T-helper 2 cell treated with Interferon-gamma antibody and Interleukin-4, amounts not matched to agents 5 μg/mL and 100 μg/mL, for 36 hours (primary cell): ENCODE data around the gene MAN1B1.
A peak's percentile ranks its signal among the peaks of the same experiment; 100 is the strongest.

Experiments
- DNase-seq: peaks from one replicate; pipeline ENCODE4 v3.0.0; 2021; ENCODE audit warnings: low spot score
- H3K27ac Mint-ChIP-seq: one replicate; pipeline ENCODE4 v1.8.0; 2021; ENCODE audit warnings: mild to moderate bottlenecking, mixed read lengths
- H3K27me3 Mint-ChIP-seq: one replicate; pipeline ENCODE4 v1.8.0; 2021; ENCODE audit warnings: low read depth, mixed read lengths
- H3K36me3 Mint-ChIP-seq: one replicate; pipeline ENCODE4 v1.8.0; 2021; ENCODE audit warnings: low read depth, mixed read lengths
- H3K4me1 Mint-ChIP-seq: one replicate; pipeline ENCODE4 v1.8.0; 2021; ENCODE audit warnings: low read depth, mixed read lengths
- H3K4me3 Mint-ChIP-seq: one replicate; pipeline ENCODE4 v1.8.0; 2022; ENCODE audit warnings: mild to moderate bottlenecking, moderate library complexity, mixed read lengths
- H3K9me3 Mint-ChIP-seq: one replicate; pipeline ENCODE4 v1.8.0; 2021; ENCODE audit warnings: mixed read lengths

MAN1B1 gene

DNA sequence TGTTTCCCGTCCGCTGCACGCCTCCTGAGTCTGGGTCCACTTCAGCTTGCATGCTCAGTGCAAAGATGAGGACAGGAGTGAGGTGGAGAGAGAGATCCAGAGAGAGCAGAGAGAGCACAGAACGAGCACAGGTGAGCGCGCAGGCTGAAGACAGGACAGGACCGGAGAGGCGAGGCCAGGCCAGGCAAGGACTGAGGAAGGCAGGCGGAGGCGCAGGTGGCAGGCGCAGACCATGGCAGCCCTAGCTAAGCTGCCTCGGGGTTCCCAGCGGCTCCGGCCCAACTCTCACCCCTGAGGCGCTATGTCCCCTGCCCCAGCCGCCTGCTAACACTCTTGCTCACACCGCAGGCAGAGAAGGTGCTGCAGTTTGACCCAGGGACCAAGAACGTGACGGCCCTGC is 61.9 kb downstream of the MAN1B1 start:
- DNase-seq, result no peak
- no peaks in the 10 kb centered on the region for H3K36me3 Mint-ChIP-seq
- H3K9me3 Mint-ChIP-seq, result no peaks in the 10 kb centered on the region
- H3K27me3 Mint-ChIP-seq, result no peaks in the 10 kb centered on the region
- no peak overlapping the region for H3K4me3 Mint-ChIP-seq
- no peak overlapping the region for H3K27ac Mint-ChIP-seq
- peaks cover 4% of the 10 kb centered on the region for H3K4me1 Mint-ChIP-seq

DNA sequence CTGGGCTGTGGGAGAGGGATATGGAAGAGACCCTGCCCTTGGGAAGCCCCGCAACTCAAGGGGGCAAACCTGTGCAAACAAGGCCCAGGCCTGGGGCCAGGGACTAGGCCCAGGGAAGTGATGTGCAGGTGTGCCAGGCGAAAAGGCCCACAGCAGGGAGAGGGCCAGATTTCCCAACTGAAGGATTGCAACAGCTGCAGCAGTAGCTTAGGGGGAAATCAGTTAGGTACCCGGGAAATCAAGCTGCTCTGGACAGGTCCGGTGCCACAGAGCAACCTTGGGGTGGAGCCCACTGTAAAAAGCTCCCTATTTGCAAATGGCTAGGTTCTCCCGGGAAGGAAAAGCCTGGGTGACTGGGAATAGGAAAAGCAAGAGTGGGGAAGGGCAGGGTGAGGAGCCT is 62.6 kb downstream of the MAN1B1 start:
- H3K27me3 Mint-ChIP-seq, result no peaks in the 10 kb centered on the region
- H3K4me1 Mint-ChIP-seq, result peaks cover 4% of the 10 kb centered on the region
- no peak overlapping the region for H3K27ac Mint-ChIP-seq
- no peaks in the 10 kb centered on the region for H3K9me3 Mint-ChIP-seq
- no peak overlapping the region for H3K4me3 Mint-ChIP-seq
- no peaks in the 10 kb centered on the region for H3K36me3 Mint-ChIP-seq
- DNase-seq, result no peak

DNA sequence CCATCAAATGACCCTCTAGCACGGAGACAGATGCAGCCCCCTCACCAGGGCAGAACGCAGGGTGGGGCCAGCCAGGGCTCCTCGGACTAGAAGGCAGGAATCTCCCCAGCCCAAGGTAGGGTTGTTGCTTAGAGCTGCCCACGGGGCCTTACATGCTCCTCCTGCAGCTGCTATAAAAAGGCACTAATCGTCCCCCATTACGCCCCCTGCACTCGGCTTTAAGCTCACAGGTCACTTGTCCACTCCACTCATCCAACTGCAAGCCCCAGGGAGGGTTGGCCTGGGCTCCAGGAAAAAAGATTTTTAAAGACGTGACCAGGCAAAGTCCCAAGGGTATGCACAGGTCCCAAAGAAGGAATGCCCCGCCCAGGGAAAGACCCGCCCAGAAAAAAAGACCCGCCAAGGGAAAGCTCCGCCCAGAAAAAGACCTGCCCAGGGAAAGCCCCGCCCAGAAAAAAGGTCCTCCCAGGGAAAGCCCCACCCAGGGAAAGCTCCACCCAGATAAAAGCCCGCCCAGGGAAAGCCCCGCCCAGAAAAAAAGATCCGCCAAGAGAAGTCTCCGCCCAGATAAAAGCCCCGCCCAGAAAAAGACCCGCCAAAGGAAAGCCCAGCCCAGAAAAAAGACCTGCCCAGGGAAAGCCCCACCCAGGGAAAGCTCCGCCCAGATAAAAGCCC is 63.3 kb downstream of the MAN1B1 start:
- Mint-ChIP-seq H3K36me3 (no peaks in the 10 kb centered on the region), H3K27ac (no peak overlapping the region), H3K9me3 (no peaks in the 10 kb centered on the region), H3K27me3 (peaks cover 3% of the 10 kb centered on the region), H3K4me1 (peaks cover 4% of the 10 kb centered on the region), H3K4me3 (no peak overlapping the region)
- no peak for DNase-seq

GRCh38 chr9:137150617-137151457 is 64.1 kb downstream of the MAN1B1 start:
- peak; percentile 55 for DNase-seq
- Mint-ChIP-seq H3K4me3 (no peak overlapping the region), H3K4me1 (peaks cover 4% of the 10 kb centered on the region), H3K27me3 (peaks cover 3% of the 10 kb centered on the region), H3K9me3 (no peaks in the 10 kb centered on the region), H3K36me3 (no peaks in the 10 kb centered on the region), H3K27ac (peak overlapping the region; percentile 54)

- H3K4me3 Mint-ChIP-seq, result no peak overlapping the region
- peaks cover 5% of the 10 kb centered on the region for H3K4me1 Mint-ChIP-seq
- H3K36me3 Mint-ChIP-seq, result no peaks in the 10 kb centered on the region
- H3K9me3 Mint-ChIP-seq, result no peaks in the 10 kb centered on the region
- peaks cover 11% of the 10 kb centered on the region for H3K27me3 Mint-ChIP-seq
- no peak for DNase-seq
- no peak overlapping the region for H3K27ac Mint-ChIP-seq
These were observed 66.1 kb downstream of the MAN1B1 start for GRCh38 chr9:137152844-137153405.

- H3K27ac Mint-ChIP-seq, result no peak overlapping the region
- peaks cover 34% of the 10 kb centered on the region for H3K27me3 Mint-ChIP-seq
- no peaks in the 10 kb centered on the region for H3K36me3 Mint-ChIP-seq
- H3K9me3 Mint-ChIP-seq, result no peaks in the 10 kb centered on the region
- peak overlapping the region; percentile 46 for H3K4me3 Mint-ChIP-seq
- peaks cover 6% of the 10 kb centered on the region for H3K4me1 Mint-ChIP-seq
- peak; percentile 58 for DNase-seq
These were observed 70.0 kb downstream of the MAN1B1 start for GRCh38 chr9:137156567-137157375.

DNA sequence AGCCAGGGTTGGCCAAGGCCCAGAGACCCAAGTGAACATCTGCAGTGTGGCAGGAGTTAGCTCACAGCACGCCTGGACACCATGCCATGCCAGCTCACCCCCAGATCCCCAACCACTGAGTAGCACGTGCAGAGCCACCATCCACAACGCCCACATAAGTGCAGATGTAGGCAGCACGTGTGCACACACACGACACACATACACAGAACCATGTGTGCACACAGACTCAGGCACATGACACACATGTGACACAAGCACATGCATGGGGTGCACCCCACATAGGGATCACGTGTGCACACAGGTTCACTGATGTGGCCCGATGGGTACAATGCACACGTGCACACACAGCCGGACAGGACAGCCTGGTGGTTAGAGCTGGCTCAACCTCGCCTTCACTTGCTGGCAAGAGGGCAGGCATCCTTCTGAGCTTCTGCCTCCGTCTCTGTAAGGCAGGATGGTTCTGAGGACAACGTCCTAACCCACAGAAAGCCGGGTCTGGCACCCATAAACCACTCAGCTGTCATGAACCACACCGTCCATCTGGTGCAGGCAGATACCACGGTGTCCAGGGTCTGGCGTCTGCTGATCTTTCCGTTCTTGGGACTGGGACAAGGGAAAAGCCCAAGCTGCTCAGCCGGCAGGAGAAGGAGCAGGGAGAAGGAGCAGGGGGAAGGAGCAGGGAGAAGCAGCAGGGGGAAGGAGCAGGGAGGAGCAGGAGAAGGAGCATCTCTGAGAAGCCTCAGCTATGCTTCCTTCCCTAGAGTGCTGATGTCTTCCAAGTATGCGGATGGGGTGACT is 71.0 kb downstream of the MAN1B1 start:
- no peak for DNase-seq
- Mint-ChIP-seq H3K27ac (no peak overlapping the region), H3K9me3 (no peaks in the 10 kb centered on the region), H3K27me3 (peaks cover 36% of the 10 kb centered on the region), H3K36me3 (no peaks in the 10 kb centered on the region), H3K4me3 (no peak overlapping the region), H3K4me1 (peaks cover 6% of the 10 kb centered on the region)

DNA sequence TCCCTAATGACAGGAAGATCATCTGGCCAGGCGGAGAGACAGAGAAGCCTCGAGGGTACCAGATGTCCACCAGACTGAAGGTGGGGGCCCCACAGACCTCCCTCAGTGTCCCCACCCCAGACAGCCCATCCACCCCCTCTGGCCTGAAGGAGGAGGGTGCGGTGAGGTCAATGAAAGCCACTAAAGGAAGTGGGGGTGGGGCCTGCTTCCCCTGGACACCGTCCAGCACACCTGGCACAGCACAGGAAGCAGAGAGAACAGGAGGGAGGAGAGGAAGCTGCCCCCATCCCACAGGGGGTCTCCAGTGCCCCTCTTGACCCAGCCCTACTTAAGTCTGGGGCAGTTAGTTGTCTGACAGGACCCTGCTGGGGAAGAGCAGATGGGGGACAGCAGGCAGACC is 71.8 kb downstream of the MAN1B1 start:
- Mint-ChIP-seq H3K27ac (no peak overlapping the region), H3K9me3 (no peaks in the 10 kb centered on the region), H3K27me3 (peaks cover 39% of the 10 kb centered on the region), H3K4me3 (no peak overlapping the region), H3K4me1 (peaks cover 6% of the 10 kb centered on the region), H3K36me3 (no peaks in the 10 kb centered on the region)
- no peak for DNase-seq
